ENCODE data around the gene HSP90AA1.
A peak's percentile ranks its signal among the peaks of the same experiment; 100 is the strongest.

HSP90AA1 gene

GRCh38 chr14:102063109-102063807 is 23.6 kb downstream of the HSP90AA1 start:
- no peak overlapping the region for H3K4me3 ChIP-seq (ENCODE audit: low read depth, low read length)
- DNase-seq (ENCODE audit: low read depth), result peak; percentile 91
- TF ChIP-seq, protein P1, sequence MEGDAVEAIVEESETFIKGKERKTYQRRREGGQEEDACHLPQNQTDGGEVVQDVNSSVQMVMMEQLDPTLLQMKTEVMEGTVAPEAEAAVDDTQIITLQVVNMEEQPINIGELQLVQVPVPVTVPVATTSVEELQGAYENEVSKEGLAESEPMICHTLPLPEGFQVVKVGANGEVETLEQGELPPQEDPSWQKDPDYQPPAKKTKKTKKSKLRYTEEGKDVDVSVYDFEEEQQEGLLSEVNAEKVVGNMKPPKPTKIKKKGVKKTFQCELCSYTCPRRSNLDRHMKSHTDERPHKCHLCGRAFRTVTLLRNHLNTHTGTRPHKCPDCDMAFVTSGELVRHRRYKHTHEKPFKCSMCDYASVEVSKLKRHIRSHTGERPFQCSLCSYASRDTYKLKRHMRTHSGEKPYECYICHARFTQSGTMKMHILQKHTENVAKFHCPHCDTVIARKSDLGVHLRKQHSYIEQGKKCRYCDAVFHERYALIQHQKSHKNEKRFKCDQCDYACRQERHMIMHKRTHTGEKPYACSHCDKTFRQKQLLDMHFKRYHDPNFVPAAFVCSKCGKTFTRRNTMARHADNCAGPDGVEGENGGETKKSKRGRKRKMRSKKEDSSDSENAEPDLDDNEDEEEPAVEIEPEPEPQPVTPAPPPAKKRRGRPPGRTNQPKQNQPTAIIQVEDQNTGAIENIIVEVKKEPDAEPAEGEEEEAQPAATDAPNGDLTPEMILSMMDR (IDR thresholded peaks at IDR 0.05; ENCODE audit: low read depth, low read length), result peak; percentile 40
- TF ChIP-seq MYC (IDR thresholded peaks at IDR 0.05; ENCODE audit: low read depth, low read length), result peak; percentile 61
- TF ChIP-seq, protein P2, sequence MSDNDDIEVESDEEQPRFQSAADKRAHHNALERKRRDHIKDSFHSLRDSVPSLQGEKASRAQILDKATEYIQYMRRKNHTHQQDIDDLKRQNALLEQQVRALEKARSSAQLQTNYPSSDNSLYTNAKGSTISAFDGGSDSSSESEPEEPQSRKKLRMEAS (IDR thresholded peaks at IDR 0.05; ENCODE audit: low read depth, low read length), result peak; percentile 45; the same call in 1 of the 2 replicates
- no peak for TF ChIP-seq POLR2A (IDR thresholded peaks at IDR 0.05; ENCODE audit: extremely low read depth, insufficient read length)

GRCh38 chr14:102058961-102059360 is 27.9 kb downstream of the HSP90AA1 start:
- no peak for TF ChIP-seq MYC (IDR thresholded peaks at IDR 0.05; ENCODE audit: low read depth, low read length)
- TF ChIP-seq POLR2A (IDR thresholded peaks at IDR 0.05; ENCODE audit: extremely low read depth, insufficient read length), result no peak
- TF ChIP-seq, protein P1 (IDR thresholded peaks at IDR 0.05; ENCODE audit: low read depth, low read length), result no peak
- TF ChIP-seq, protein P2 (IDR thresholded peaks at IDR 0.05; ENCODE audit: low read depth, low read length), result no peak
- H3K4me3 ChIP-seq (ENCODE audit: low read depth, low read length), result no peak overlapping the region
- no peak for DNase-seq (ENCODE audit: low read depth)

- DNase-seq (ENCODE audit: low read depth), result no peak
- TF ChIP-seq POLR2A (IDR thresholded peaks at IDR 0.05; ENCODE audit: extremely low read depth, insufficient read length) (no peak), MYC (IDR thresholded peaks at IDR 0.05; ENCODE audit: low read depth, low read length) (no peak)
- TF ChIP-seq, protein P1 (IDR thresholded peaks at IDR 0.05; ENCODE audit: low read depth, low read length), result no peak
- TF ChIP-seq, protein P2 (IDR thresholded peaks at IDR 0.05; ENCODE audit: low read depth, low read length), result no peak
- H3K4me3 ChIP-seq (ENCODE audit: low read depth, low read length), result no peak overlapping the region
These were observed 28.7 kb downstream of the HSP90AA1 start for GRCh38 chr14:102058146-102058545.

GRCh38 chr14:102057480-102058114 is 29.2 kb downstream of the HSP90AA1 start:
- H3K4me3 ChIP-seq (ENCODE audit: low read depth, low read length), result no peak overlapping the region
- TF ChIP-seq, protein P1 (IDR thresholded peaks at IDR 0.05; ENCODE audit: low read depth, low read length), result no peak
- TF ChIP-seq MYC (IDR thresholded peaks at IDR 0.05; ENCODE audit: low read depth, low read length) (no peak), POLR2A (IDR thresholded peaks at IDR 0.05; ENCODE audit: extremely low read depth, insufficient read length) (no peak)
- TF ChIP-seq, protein P2 (IDR thresholded peaks at IDR 0.05; ENCODE audit: low read depth, low read length), result no peak
- no peak for DNase-seq (ENCODE audit: low read depth)

- no peak overlapping the region for H3K4me3 ChIP-seq (ENCODE audit: low read depth, low read length)
- no peak for DNase-seq (ENCODE audit: low read depth)
- TF ChIP-seq, protein P2 (IDR thresholded peaks at IDR 0.05; ENCODE audit: low read depth, low read length), result no peak
- TF ChIP-seq, protein P1 (IDR thresholded peaks at IDR 0.05; ENCODE audit: low read depth, low read length), result no peak
- TF ChIP-seq MYC (IDR thresholded peaks at IDR 0.05; ENCODE audit: low read depth, low read length), result no peak
- TF ChIP-seq POLR2A (IDR thresholded peaks at IDR 0.05; ENCODE audit: extremely low read depth, insufficient read length), result no peak
These were observed 30.0 kb downstream of the HSP90AA1 start for GRCh38 chr14:102056694-102057442.

Measured in NB4 (cell line).